SK-N-SH treated with all-trans-retinoic acid at 6 μM for 48 hours (cell line): ENCODE results near the gene KCTD1.

Source experiments
- ARNTL ChIP-seq: fragments of 450-650 bp; formaldehyde crosslinking; IDR thresholded peaks from 2 replicates; pipeline ENCODE4 v1.5.0; 2020; ENCODE audit warnings: low read depth, mild to moderate bottlenecking, moderate library complexity, borderline replicate concordance
- CSRNP3 ChIP-seq: fragments of 250-450 bp; sonication (Bioruptor Pico); IDR thresholded peaks from 2 replicates; pipeline ENCODE4 v1.5.1; 2021; ENCODE audit warnings: mild to moderate bottlenecking, moderate library complexity

- TF ChIP-seq CSRNP3 (no peak), ARNTL (CRISPR knock-in tag) (no peak)
Measured at GRCh38 chr18:26532367-26533340, 15.7 kb downstream of the KCTD1 start.
